ENCODE measurements around the gene CCDC127.
A peak's percentile ranks its signal among the peaks of the same experiment; 100 is the strongest.
"Not testable (repeated sequence)": the region's sequence is repeated elsewhere in the genome, so short reads cannot be mapped to it uniquely, and the experiment has no call there.

Gene CCDC127

DNA sequence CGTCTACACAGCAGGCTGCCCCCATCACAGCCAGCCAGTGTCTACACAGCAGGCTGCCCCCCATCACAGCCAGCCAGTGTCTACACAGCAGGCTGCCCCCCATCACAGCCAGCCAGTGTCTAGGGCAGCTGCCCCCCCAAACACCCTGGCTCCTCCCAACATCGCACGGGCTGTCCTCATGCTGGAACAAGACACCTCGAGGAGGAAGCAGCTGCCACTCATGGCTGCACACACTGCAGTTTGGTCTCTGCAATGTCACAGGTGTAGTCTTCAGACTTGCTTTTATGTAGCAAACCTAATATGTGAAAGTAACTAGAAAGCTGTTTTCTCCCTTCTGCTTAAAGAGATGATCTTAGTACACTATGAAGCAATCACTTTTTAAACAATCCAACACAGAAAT lies 17.0 kb downstream of the CCDC127 start:
- no peak for DNase-seq

DNA sequence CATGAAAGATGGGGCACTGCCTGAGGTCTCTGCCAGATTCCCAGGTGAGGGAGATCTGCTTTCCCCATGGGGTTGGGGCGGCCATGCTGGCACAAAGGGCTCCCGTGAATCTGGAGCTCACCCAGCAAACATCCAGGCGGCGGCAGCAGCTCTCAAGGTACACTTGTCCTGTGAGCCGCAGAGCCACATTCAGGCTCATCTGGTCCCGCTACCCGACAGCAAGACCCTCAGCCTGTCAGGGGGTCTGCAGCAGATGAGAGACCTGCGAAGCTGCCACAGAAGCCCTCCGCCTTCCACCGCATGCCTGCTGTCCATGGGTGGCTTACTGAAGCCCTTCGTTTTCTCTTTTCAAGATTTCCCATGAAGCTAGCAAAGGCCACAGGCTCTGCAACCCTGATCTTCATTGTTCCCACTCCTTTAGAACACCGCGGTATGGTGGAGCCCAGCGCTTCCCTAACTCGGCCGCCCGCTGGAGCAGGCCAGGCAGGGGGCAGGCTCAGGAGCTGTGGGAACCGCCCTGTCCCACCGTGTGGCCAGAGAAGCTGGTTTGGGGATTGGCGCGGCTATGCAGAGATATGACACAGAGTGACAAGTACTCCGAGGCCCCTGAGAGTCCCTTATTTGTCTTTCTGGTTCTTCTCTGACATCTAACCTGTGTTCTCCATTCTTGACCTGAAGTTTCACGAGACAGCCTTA lies 17.9 kb downstream of the CCDC127 start:
- DNase-seq, result no peak

DNA sequence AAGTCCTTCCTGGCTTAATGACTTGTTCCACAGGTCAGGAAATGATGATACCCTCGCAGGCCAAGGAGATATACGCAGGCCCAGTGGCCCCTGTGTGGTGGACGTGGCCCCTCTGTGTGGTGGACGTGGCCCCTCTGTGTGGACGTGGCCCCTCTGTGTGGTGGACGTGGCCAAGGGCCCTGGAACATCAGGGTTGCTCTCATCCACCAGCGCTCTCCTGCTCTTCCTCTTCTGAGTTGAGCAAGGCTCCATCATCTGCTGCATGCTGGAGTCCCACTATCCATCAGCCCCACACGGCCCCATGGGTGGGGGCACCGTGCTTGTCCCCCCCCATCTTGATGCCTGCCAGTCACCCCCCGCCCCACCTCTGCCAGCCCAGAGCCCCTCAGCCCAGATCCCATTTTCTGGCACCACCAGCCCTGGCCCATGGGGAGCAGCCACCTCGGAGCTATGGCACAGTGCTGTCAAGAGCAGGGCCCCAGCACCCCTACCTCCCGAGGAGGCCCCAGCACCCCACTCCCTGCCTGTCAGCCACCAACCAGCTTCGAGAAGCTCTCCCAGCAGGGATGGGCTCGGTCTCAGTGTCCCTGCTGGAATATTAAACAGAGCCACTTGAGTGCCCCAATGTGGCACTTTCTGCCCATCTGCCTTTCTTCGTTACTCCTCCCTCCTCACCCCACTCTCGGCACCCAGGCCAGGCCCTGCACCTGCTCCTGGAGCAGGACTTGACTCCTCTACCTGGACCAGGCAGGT lies 18.6 kb downstream of the CCDC127 start:
- DNase-seq, result no peak

DNA sequence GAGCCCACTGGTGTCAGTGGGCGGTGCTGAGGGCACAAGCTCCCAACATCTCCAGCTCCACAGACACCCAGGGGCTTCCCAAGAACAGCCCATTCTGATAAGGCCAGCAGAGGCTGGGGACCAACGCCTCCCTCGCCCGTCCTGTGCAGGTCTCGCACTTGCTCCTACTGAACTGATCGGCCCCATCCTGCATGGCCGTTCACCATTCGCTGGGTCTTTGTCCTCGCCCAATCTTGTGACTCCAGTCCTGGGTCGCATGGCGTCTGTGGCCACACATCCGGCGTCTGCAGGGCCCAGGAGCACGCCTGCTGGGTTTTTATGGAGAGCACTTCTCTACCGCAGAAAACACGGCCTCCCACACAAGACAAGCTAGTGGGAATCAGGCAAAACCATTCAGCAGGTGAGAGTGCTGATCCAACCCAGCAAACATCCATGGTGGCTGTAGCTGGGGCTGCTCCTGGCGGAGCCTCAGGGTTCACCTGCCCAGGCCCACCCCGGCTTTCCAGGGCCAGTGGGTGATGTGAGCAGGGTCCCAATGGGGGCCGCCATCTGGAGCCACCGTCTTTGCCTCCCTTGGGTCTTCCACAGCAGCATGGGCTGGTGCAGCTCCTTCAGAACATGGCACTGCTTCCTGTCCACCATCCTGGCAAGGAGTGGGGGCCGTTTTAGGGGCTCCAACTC lies 19.3 kb downstream of the CCDC127 start:
- DNase-seq, result no peak

DNA sequence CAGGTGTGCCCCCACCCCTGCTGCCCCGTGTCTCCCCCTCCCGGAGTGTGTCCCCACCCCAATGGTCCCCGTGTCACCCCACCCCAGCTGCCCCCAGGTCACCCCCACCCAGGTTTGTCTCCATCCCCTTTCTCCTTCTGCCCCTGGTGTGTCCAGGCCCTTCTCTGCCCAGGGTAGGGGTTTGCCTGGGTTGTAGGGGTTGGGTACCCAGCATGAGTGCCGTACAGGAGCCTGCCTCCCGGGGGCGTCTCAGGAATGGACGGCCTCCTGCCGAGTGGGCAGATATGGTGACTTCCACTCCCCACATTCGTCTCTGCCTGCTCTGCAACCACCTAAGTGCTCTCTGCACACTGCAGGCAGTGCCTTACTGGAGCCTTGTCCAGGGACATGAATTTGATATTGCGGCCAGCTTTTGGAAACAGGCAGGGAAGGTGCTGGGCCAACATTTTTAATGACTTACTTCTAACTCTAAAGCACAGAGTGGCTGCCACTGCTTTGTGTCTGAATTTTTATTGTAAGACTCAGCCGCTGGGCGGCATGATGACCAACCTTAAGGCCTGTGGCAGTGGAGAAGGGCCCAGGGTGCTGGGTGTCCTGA lies 20.0 kb downstream of the CCDC127 start:
- DNase-seq, result no peak

DNA sequence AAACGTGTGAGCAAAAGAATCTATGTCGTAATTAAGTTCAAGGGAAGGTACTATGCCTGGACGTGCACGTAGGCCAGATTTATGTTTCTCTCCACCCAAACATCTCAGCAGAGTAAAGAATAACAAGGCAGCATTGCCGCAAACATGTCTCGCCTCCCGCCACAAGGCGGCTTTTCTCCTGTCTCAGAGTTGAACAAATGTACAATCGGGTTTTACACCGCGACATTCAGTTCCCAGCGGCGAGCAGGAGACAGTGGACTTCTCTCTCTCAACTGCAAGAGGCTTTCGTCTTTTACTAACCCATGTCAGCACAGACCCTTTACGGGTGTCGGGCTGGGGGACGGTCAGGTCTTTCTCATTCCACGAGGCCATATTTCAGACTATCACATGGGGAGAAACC lies 20.9 kb downstream of the CCDC127 start:
- DNase-seq, result not testable (repeated sequence)

DNA sequence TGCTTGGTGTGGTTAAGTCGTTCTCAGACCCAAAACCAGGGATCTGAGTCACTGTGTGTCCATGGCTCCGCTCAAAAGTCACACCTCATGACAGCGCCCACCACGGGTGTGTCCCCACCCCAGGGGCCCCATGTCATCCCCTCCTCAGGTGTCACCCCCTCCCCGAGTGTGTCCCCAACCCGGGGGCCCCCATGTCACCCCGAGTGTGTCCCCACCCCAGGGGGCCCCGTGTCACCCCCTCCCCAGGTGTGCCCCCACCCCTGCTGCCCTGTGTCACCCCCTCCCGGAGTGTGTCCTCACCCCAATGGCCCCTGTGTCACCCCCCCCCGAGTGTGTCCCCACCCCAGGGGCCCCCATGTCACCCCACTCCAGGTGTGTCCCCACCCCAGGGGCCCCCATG lies 21.6 kb downstream of the CCDC127 start:
- no peak for DNase-seq

DNA sequence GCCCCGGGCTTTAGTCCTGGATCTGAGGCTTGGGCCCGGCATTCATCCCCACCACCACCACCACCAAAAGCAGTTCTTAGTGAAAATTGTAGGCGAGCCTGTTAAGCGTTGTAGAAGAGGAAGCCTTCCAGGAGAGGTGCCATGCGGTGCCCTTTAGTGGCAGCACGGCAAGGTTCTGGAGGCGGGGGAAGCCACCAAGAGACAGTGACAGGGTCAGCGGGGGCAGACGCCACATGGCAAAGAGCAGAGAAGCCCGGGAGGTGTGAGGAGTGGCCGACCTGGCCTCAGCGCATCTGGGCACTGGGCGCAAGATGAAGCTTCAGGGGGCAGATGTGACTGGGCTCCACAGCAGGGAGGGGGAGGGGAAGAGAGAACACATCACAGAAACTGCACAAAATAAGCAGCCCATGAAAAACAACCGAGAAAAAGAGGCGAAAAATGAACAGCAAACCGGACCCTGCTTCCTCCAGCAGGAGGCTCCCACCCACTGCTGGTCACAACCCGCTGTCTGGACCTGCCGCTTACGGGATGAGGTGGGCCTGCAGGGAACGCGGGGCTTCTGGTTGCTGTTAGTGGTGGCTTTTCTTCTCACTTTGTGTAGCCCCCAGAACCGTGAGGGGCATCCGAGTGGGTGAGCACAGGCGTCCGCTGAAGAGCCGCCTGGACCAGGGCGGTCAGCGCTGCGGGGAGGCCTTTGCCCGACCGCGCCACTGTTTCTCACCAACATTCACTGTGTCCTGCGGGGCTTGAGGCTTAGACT lies 22.4 kb downstream of the CCDC127 start:
- DNase-seq, result no peak

DNA sequence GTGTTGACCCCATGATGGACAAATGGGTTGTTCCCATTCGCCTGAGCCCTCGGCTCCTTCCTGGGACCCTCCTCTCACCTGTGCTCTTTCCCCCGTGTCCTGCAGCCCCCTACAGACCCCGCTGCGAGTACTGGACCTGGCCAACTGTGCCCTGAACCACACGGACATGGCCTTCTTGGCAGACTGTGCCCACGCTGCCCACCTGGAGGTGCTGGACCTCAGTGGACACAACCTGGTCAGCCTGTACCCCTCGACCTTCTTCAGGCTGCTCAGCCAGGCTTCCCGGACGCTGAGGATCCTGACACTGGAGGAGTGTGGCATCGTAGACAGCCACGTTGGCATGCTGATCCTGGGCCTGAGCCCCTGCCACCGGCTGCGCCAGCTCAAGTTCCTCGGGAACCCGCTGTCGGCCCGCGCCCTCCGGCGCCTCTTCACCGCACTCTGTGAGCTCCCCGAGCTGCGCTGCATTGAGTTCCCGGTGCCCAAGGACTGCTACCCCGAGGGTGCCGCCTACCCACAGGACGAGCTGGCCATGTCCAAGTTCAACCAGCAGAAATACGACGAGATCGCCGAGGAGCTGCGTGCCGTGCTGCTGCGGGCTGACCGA lies 23.2 kb downstream of the CCDC127 start:
- DNase-seq, result no peak

DNA sequence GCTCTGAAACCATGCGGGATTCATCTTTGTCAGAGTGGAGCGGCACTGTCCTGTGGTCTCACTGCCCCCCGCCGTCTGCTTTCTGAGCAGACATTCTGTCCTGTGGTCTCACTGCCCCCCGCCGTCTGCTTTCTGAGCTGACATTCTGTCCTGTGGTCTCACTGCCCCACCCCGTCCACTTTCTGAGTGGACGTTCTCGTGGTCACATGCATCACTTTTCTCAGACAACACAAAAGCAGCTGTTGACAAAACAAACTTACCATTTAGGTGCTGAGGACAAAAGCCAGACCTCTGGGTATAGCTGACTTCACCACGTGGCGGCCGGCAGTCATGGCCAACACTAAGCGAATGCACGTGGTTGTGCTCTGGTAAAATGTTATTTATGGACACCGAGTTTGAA lies 23.9 kb downstream of the CCDC127 start:
- no peak for DNase-seq

DNA sequence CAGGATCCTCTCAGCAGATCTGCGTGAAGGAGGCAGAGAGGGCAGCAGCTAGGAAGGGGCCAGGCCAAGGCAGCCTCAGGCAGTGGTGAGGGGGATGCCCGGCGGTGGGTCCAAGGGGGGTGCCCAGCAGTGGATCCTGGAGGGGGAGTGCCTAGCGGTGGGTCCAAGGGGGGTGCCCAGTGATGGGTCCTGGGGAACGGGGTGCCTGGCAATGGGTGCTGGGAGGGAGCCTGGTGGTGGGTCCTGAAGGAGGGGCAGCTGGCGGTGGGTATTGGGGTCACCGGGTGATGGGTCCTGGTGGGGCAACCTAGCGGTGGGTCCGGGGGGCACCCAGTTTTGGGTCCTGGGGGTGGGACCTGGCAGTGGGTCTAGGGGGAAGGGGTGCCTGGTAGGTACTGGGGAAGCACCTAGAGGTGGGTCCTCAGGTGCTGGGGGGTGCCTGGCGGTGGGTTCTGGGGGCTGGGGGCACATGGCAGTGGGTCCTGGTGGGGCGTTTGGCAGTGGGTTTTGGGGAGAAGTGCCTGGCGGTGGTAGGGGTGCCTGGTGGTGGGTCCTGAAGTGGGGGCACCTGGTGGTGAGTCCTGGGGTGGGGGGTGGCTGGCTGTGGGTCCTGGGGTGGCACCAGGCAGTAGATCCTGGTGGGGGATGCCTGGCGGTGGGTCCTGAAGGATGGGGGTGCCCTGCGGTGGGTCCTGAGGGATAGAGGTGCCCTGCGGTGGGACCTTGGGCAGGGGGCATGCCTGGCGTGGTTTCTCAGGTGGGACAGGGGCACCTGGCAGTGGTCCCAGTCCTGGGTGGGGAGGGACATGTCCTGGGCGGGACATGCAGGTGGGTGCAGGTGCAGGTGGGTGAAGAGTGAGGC lies 24.8 kb downstream of the CCDC127 start:
- no peak for DNase-seq

DNA sequence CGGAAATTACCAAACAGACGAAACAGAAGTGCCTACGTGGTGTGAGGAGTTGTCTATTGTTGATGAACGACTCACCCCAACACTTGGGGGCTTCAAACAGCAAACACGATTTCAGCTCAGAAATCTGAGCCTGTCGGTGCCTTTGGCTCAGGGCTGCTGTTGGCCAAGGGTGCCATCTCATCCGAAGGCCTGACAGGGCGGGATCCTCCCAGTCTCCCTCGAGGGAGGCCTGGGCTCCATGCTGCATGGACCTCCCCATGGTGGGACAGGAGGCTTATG lies 25.3 kb downstream of the CCDC127 start:
- DNase-seq, result no peak

DNA sequence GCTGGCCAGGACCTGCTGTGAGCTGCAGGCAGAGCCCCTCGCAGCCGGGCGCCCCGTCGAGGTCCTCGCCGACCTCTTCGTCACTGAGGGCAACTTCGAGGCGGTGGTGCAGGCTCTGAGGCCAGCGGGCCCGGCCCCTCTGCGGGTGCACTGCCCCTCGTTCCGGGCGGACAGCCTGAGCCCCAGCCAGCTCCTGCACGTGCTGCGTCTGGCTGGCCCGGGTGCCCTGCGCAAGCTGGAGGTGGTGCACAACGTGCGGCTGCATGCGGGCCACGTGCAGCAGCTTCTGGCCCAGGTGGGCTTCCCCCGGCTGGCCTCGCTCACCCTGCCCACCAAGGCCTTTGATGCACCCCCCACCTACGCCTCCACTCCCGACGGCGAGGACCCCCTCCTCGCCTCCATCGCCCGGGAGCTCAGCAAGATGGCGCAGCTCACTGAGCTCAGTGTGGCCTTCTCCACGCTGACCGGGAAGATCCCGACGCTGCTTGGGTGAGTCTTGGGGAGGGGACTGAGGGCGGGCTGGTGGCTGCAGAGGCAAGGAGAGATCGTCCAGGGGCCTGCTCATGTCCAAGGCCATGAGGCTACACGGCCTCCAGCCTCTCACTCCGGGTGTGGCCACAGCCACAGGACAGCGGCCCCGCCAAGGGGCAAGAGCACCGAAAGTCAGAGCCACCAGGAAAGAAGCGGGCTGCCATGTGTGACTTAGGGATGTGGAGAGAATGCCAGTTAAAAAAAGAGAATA lies 25.8 kb downstream of the CCDC127 start:
- no peak for DNase-seq

DNA sequence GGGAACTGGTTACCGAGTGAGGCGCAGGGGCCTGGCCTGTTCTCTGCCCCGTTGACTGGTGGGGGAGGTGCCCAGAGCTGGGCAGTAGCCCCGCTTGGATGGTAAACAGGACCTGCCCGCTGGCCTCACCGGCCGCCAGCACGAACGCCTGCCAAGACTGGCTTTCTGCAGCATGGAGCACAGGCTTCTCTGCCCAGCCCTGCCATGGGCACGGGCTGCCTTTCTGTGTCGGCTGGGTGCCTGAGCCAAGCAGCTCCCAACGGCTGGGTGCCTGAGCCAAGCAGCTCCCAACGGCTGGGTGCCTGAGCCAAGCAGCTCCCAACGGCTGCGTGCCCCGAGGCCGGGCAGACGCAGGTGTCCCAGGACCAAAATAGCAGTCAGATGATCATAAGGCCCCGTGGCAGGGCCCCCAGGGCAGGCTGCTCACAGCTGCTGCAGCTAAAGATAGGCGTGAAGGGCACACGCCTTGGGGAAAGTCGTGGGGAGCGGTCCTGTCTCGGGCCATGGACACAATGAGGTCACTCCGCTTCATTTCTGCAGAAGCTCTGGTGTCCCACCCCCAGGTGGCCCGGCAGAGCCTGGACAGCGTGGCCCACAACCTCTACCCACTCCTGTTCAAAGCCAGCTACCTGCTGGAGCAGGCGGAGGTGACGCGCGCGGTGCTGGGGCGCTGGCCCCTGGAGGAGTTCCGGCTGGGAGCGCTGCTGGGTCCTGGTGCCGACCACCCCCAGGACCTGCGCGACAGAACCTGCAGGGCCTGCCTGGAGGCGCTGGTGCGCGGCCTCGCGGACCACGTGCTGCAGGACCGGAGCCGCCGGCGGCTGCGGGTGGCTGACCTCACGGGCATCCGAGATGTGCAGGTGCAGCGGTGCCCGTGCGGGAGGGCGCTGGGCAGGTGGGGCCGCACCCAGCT lies 26.7 kb downstream of the CCDC127 start, which contains the start of gene LRRC14B:
Gene LRRC14B (plus strand): TSS at position 460 of the 913 bp plus-strand sequence. CDS start 44 bp downstream, at position 504.
- no peak for DNase-seq

DNA sequence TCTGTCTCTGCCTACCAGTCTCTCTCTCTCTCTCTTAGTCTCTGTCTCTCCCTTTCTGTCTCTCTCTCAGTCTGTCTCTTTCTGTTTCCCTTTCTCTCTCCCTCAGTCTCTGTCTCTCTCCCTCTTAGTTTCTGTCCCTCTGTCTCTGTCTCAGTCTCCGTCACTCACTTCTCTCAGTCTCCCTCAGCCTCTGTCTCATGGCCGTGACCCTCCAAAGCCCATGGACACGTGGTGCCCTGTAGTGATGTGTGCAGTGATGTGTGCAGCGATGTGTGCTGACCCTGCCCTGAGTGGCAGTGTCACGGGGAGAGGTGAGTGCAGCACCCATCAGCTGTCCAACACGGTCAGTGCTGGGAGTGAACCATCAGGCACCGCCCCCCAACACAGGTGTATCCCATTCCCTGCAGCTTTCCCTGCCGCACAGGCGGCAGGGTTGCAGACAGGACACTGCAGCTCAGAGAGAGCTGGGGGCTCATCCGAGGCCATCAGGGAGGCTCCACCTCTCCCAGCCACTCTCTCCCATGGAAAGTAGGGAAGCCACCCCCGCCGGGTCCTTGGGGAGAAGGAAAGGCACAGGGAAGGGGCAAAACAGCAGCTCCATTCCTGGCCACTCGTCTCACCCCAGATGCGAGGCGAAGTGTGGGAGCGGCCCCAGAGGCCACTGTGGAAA lies 27.5 kb downstream of the CCDC127 start:
- DNase-seq, result no peak

DNA sequence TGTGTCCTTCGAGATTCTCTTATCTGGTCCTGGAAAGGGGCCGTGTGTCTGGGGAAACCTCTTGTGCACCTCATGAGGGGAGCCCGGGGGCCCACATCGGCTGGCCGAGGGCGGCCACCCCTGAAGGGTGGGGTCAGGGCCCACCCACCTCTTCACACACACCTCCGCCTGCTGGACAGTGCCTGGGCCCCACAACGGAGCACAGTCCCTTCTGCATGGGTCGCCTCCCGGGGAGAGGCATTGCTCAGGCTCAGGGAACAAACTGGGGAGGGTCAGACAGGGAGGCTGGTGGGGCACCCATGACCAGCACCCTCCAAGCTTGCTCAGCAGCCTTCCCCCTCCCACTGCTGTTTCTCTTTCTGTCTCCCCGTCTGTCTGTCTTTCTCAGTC lies 28.0 kb downstream of the CCDC127 start:
- no peak for DNase-seq

DNA sequence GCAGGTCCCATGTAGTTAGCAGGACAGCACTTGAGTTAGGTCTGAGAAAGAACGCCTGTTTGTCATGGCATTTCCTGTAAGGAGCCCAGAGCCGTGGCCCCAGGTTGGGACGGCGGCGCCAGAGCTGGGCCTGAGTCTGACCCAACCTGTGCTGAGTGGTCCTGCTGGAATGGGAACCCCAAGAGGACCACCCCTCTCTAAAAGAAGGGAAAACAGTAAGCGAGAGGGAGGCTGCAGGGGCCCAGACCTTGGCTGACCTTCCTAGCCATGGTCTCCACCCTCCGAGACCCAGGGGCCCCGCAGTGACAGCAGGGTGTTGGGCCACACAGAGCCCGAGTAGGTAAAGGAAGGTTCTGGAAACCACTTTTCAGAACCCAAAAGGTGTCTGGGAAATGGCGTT lies 28.5 kb downstream of the CCDC127 start:
- DNase-seq, result no peak

DNA sequence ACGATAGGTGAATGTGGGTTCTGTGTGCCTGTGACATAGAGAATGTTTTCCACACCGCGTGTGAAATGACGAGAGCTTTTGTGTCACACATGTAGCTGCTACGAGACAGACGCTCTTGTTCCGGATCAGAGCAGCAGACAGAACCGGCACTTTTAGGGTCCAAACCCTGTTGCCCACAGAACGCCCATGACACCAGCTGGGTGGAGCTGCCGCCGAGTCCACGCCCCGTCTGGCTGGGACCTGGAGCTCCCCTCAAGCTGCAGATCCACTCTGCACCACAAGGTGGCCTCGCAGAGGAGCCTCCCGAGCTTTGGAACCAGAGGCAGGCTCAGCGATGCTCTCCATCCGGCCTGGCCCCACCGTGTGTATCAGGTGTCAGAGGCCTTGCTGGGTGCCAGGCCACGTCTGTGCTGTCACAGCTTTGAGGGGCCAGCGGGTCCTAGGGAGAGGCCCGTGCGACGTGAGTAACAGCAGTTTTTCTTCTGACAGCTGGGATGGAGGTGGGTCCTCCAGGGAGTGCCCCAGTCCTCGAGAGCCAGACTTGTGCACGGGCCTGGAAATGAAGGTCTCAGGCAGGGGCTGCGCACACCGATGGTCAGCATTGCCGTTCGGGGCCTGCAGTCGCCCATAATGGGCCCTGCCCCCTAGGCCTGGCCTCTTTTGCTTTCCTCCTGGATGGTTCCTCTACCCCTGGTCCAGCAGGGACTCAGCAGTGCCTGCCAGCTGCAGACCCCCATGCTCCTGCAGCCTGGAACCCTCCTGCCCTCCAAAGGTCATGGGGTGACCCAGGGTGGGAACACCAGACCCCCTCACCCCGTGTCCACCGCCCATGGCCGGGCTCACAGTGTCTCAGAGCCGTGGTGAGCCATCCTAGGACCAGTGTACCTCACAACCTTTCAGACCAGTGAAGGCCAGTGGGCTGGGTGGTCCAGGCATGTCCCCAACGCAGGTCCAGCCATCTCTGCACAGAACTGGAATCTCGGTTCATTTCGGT lies 29.2 kb downstream of the CCDC127 start:
- peak; percentile 88 for DNase-seq

Data from suppressor macrophage treated with lipopolysaccharide for 4 hours (primary cell).